HepG2 (cell line): Measurements from ENCODE around the gene SMAD6.

Source experiments
- CTCF ChIP-seq: sonication (generic); formaldehyde crosslinking; IDR thresholded peaks from 2 replicates; pipeline ENCODE4 v1.5.0; 2020; ENCODE audit warnings: mild to moderate bottlenecking, missing genetic modification reagents, moderate library complexity
- EZH2 ChIP-seq: conservative IDR thresholded peaks from 2 replicates; pipeline ENCODE4 v1.6.1; 2012; ENCODE audit warnings: mild to moderate bottlenecking, low read depth, low read length, moderate library complexity
- FOXA1 ChIP-seq, 2 experiments: fragments of 450-650 bp in 1 of 2; sonication (generic) in 1 of 2; formaldehyde crosslinking in 1 of 2; IDR thresholded peaks; 2 replicates each; pipeline versions ENCODE4 v1.4.0 to v1.6.1; 2016 to 2020; ENCODE audit warnings: missing genetic modification reagents in 1 of 2
- KDM6A ChIP-seq: IDR thresholded peaks from 2 replicates; pipeline ENCODE4 v1.6.1; 2016; ENCODE audit warnings: low read depth
- MED1 ChIP-seq: sonication (generic); formaldehyde crosslinking; IDR thresholded peaks from 2 replicates; pipeline ENCODE4 v1.4.0; 2020; ENCODE audit warnings: missing genetic modification reagents
- MXI1 ChIP-seq: IDR thresholded peaks from 3 replicates; pipeline ENCODE4 v1.6.1; 2012; ENCODE audit warnings: low read depth, low read length, inconsistent platforms, borderline replicate concordance
- PRMT3 ChIP-seq: sonication (generic); formaldehyde crosslinking; IDR thresholded peaks from 2 replicates; pipeline ENCODE4 v1.8.1; 2022; ENCODE audit warnings: low read depth, mild to moderate bottlenecking, moderate library complexity, missing genetic modification reagents, borderline replicate concordance
- SP140L ChIP-seq: sonication (generic); formaldehyde crosslinking; IDR thresholded peaks from 2 replicates; pipeline ENCODE4 v1.4.0; 2020; ENCODE audit warnings: missing genetic modification reagents, borderline replicate concordance
- SRSF1 ChIP-seq: fragments of 200-400 bp; formaldehyde crosslinking; optimal IDR thresholded peaks from 2 replicates; pipeline ENCODE3; 2017; ENCODE audit warnings: mild to moderate bottlenecking, low read depth, low read length, moderate library complexity
- TP53 ChIP-seq: sonication (generic); formaldehyde crosslinking; conservative IDR thresholded peaks from 2 replicates; pipeline ENCODE4 v1.4.0; 2020; ENCODE audit warnings: missing genetic modification reagents
- ZNF121 ChIP-seq: sonication (generic); formaldehyde crosslinking; IDR thresholded peaks from 2 replicates; pipeline ENCODE4 v1.5.0; 2020; ENCODE audit warnings: mild to moderate bottlenecking, missing genetic modification reagents
- ZNF431 ChIP-seq: sonication (generic); formaldehyde crosslinking; IDR thresholded peaks from 2 replicates; pipeline ENCODE4 v1.9.0; 2022; ENCODE audit warnings: missing genetic modification reagents, low read depth, mild to moderate bottlenecking, borderline replicate concordance
- TF ChIP-seq, protein P1 (sequence below): sonication (generic); formaldehyde crosslinking; IDR thresholded peaks from 2 replicates; pipeline ENCODE4 v1.4.0; 2020; ENCODE audit warnings: missing genetic modification reagents

GRCh38 chr15:66779331-66780009 is 77.4 kb downstream of the SMAD6 start:
- TF ChIP-seq, protein P1, sequence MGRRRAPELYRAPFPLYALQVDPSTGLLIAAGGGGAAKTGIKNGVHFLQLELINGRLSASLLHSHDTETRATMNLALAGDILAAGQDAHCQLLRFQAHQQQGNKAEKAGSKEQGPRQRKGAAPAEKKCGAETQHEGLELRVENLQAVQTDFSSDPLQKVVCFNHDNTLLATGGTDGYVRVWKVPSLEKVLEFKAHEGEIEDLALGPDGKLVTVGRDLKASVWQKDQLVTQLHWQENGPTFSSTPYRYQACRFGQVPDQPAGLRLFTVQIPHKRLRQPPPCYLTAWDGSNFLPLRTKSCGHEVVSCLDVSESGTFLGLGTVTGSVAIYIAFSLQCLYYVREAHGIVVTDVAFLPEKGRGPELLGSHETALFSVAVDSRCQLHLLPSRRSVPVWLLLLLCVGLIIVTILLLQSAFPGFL (CRISPR knock-in tag): no peak
- no peak for TF ChIP-seq SP140L (CRISPR knock-in tag)
- no peak for TF ChIP-seq ZNF431 (CRISPR knock-in tag)
- no peak for TF ChIP-seq MED1 (CRISPR knock-in tag)
- TF ChIP-seq CTCF (CRISPR knock-in tag): no peak
- no peak for TF ChIP-seq KDM6A (CRISPR knock-in tag)
- no peak for TF ChIP-seq ZNF121
- TF ChIP-seq EZH2: no peak
- TF ChIP-seq MXI1: no peak
- no peak for TF ChIP-seq FOXA1 (IDR thresholded peaks at IDR 0.05)
- no peak for TF ChIP-seq FOXA1 (CRISPR knock-in tag; IDR thresholded peaks at IDR 0.05)
- no peak for TF ChIP-seq SRSF1
- TF ChIP-seq PRMT3 (CRISPR knock-in tag): no peak
- no peak for TF ChIP-seq TP53 (CRISPR knock-in tag)
